EH (cell line): ENCODE data around the gene PKD1L1.
"Not testable (repeated sequence)": the region's sequence is repeated elsewhere in the genome, so short reads cannot be mapped to it uniquely, and the experiment has no call there.

Experiments used
- DNase-seq: peaks from one replicate; pipeline ENCODE4 v3.0.0-alpha.2; 2015; ENCODE audit warnings: low read depth

The PKD1L1 gene

GRCh38 chr7:47948141-47948790, at the start of gene PKD1L1:
Gene PKD1L1, minus strand, starts transcription at chr7:47948466. Its CDS starts 26 bp downstream, at chr7:47948440.
- peak; percentile 66 for DNase-seq

- no peak for DNase-seq
Observed at GRCh38 chr7:47992446-47992845, 44.2 kb upstream of the PKD1L1 start.

- DNase-seq: peak; percentile 82
Observed at GRCh38 chr7:47991741-47992311, 43.6 kb upstream of the PKD1L1 start.

- no peak for DNase-seq
Observed at GRCh38 chr7:47991270-47991669, 43.0 kb upstream of the PKD1L1 start.

GRCh38 chr7:47990592-47990991, 42.3 kb upstream of the PKD1L1 start:
- DNase-seq: no peak

- not testable (repeated sequence) for DNase-seq
Observed at GRCh38 chr7:47989607-47990400, 41.5 kb upstream of the PKD1L1 start.

GRCh38 chr7:47988496-47989386, 40.5 kb upstream of the PKD1L1 start:
- no peak for DNase-seq

- DNase-seq: no peak
Observed at GRCh38 chr7:47982610-47983009, 34.3 kb upstream of the PKD1L1 start.

- DNase-seq: not testable (repeated sequence)
Observed at GRCh38 chr7:47980648-47981047, 32.4 kb upstream of the PKD1L1 start.

GRCh38 chr7:47979832-47980181, 31.5 kb upstream of the PKD1L1 start:
- no peak for DNase-seq

GRCh38 chr7:47979145-47979831, 31.0 kb upstream of the PKD1L1 start, which contains the start of gene HUS1:
Gene HUS1, minus strand, starts transcription at chr7:47979615. Its CDS starts 96 bp downstream, at chr7:47979519.
- peak; percentile 89 for DNase-seq

GRCh38 chr7:47978790-47979144, 30.5 kb upstream of the PKD1L1 start:
- no peak for DNase-seq

GRCh38 chr7:47973739-47974138, 25.5 kb upstream of the PKD1L1 start:
- DNase-seq: no peak

GRCh38 chr7:47970761-47971160, 22.5 kb upstream of the PKD1L1 start:
- DNase-seq: peak; percentile 54

- DNase-seq: peak; percentile 74
Observed at GRCh38 chr7:47968847-47969774, 20.8 kb upstream of the PKD1L1 start.

- DNase-seq: peak; percentile 52
Observed at GRCh38 chr7:47967708-47968107, 19.4 kb upstream of the PKD1L1 start.

GRCh38 chr7:47967123-47967522, 18.9 kb upstream of the PKD1L1 start:
- no peak for DNase-seq

GRCh38 chr7:47965456-47965855, 17.2 kb upstream of the PKD1L1 start:
- DNase-seq: no peak

- no peak for DNase-seq
Observed at GRCh38 chr7:47962262-47962661, 14.0 kb upstream of the PKD1L1 start.

- no peak for DNase-seq
Observed at GRCh38 chr7:47957156-47957555, 8.9 kb upstream of the PKD1L1 start.
